Hepatocyte (in vitro differentiated cells): ENCODE measurements around the gene SLC25A21.

ENCODE experiments used
- CTCF ChIP-seq: fragments of 200-600 bp; sonication (generic); IDR thresholded peaks from 2 replicates; pipeline ENCODE4 v1.5.1; 2016; ENCODE audit warnings: antibody characterized with exemption, mild to moderate bottlenecking; ENCODE audit not compliant: poor library complexity
- EZH2 ChIP-seq: fragments of 200-600 bp; sonication (generic); IDR thresholded peaks from 2 replicates; pipeline ENCODE4 v1.6.1; 2016; ENCODE audit warnings: antibody characterized with exemption, mild to moderate bottlenecking, borderline replicate concordance

DNA sequence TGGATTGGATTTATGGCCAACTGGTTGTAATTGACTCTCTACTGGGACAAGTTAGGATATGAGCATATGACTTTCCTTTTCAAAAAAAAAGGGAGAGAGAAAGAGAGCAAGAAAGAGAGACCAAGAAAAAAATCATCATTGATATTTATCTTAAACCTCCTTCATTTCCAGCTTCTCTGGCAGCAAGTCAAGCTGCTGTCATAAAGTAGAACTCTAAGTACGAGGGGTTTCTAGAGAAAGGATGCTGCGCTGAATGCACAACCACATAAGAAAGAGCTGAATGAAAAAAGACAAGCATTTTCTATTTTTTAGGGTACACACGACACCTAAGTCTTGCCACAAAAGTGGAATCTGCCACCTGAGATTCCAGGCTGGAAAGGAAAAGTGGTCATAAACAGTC, 182.6 kb downstream of the SLC25A21 start:
- TF ChIP-seq CTCF (no peak), EZH2 (no peak)
